ENCODE measurements around the gene TNKS1BP1. TPM values are rescaled to one million over a fixed set of nuclear protein-coding genes. Genes with fewer than 3 reads are reported as not detected.
"Not testable (repeated sequence)": the region's sequence is repeated elsewhere in the genome, so short reads cannot be mapped to it uniquely, and the experiment has no call there.

The TNKS1BP1 gene, protein sequence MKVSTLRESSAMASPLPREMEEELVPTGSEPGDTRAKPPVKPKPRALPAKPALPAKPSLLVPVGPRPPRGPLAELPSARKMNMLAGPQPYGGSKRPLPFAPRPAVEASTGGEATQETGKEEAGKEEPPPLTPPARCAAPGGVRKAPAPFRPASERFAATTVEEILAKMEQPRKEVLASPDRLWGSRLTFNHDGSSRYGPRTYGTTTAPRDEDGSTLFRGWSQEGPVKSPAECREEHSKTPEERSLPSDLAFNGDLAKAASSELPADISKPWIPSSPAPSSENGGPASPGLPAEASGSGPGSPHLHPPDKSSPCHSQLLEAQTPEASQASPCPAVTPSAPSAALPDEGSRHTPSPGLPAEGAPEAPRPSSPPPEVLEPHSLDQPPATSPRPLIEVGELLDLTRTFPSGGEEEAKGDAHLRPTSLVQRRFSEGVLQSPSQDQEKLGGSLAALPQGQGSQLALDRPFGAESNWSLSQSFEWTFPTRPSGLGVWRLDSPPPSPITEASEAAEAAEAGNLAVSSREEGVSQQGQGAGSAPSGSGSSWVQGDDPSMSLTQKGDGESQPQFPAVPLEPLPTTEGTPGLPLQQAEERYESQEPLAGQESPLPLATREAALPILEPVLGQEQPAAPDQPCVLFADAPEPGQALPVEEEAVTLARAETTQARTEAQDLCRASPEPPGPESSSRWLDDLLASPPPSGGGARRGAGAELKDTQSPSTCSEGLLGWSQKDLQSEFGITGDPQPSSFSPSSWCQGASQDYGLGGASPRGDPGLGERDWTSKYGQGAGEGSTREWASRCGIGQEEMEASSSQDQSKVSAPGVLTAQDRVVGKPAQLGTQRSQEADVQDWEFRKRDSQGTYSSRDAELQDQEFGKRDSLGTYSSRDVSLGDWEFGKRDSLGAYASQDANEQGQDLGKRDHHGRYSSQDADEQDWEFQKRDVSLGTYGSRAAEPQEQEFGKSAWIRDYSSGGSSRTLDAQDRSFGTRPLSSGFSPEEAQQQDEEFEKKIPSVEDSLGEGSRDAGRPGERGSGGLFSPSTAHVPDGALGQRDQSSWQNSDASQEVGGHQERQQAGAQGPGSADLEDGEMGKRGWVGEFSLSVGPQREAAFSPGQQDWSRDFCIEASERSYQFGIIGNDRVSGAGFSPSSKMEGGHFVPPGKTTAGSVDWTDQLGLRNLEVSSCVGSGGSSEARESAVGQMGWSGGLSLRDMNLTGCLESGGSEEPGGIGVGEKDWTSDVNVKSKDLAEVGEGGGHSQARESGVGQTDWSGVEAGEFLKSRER (N-terminal part only)
- total RNA-seq, result 20.0 TPM

DNA sequence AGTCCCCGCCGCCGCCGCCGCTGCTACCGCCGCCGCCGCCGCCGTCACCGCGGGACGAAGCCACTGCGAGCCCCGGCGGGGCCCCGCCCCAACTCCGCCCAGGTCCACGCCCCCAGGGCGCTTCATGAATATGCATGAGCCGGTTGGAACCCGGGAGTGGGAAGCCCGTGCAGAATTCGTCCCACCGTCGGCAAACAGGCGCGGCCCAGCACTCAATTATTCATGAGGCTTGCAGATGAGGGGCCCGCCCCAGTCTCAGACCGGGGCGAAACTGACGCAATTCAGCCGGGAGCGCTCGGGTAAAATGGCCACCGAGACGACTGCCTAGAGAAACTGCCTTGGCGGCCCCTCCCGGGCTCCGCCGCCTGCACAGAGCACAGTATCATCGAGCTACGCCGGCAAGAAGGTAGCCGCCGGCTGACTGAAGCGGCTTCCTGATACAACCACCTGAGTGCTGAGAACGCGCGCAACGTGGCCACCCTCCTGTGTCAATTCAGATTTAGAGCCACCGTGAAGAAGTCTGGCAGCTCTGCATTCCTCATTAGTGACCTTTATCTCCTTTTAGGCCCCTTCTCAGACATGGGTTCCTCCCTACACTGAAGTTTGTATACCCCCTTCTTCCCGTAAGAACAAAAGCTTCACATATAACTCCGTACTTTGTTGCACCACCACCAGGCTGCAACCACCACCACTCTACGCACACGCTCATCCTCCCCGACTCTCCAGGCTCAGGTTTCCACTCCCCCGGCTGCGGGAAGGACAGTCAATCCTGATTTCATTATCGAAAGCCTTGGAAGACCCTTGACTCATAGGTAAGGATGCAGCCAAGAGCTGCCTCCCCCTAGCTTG, at the start of gene TNKS1BP1:
Gene TNKS1BP1 (minus strand): TSS at position 67 of the 849 bp plus-strand sequence. CDS start 3,067 bp downstream, outside the sequence.
- DNase-seq (ENCODE audit: low spot score in 2 of 2) (peak; percentile 95 to 97), FAIRE-seq (no peak)

DNA sequence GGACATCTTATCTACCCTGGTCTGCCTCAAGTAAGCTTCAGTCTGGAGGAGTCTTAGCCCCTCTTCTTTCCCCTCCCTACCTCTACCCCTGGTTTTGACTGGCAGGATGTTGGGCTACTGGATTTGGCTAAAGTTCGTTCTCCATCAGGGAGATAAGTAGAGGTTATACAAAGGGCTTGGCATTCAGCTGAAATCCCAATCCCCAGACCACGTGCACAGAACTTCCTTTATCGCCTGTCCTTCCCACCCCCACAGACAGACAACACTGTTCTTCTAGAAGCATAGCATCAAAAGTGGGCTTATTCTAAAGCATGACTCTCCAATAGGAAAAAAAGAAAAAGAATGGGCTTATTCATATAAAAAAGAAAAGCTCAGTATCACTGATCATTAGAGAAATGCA, 48.4 kb upstream of the TNKS1BP1 start:
- FAIRE-seq (no peak), DNase-seq (ENCODE audit: low spot score in 2 of 2) (no peak)

DNA sequence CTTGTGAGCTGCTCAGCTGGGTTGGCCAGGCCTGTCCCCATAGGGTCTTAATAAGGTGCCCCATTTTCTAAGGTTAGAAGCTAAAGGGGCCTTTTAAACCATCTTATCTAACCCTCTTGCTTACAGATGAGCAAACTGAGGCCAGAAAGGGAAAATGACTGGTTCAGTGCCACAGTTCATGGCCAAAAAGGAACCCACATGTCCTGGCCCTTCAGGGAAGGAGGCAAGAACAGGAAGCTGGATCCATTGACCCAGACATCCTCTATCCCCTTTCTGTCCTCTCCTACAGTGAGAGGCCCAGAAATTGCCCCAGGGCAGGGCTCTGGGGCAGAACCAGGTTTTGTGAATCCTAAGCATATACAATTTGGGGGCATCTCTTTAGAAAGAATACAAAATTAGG, 46.2 kb upstream of the TNKS1BP1 start:
- FAIRE-seq (no peak), DNase-seq (ENCODE audit: low spot score in 2 of 2) (no peak)

DNA sequence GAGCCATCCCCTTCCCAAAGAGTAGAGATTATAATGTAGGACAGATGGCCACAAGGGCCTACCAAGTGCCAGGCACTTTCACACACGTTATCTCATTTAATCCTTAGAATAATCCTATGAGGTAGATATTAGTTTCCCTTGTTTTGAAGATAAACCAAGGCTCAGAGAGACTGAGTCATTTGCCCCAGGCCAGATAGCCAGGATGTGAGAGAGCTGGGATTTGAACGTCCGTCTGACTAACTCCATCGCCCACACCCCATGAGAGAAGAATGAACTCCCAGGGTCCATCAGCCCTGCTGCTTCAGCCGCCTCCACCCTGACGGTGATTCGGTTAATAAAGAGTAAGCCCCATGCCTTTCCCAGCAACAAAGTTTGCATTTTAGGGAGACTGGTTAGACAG, 45.5 kb upstream of the TNKS1BP1 start:
- no peak for FAIRE-seq
- DNase-seq (ENCODE audit: low spot score in 2 of 2), result no peak

DNA sequence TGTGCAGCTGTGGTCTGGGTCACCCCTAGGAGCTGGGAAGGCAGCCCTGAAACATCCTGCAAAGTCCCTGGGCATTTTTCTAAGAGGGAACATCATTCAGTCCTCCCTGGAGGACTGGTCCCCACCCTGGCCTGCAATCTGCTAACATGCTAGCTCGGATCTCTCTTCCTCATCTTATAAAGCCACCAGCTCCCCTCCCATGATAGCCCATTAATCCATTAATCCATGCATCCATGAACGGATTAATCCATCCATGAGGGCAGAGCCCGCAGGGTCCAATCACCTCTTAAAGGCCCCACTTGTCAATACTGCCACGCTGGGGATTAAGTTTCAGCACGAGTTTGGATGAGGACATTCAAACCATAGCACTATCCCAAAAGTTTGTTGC, 44.1 kb upstream of the TNKS1BP1 start:
- no peak for DNase-seq (ENCODE audit: low spot score in 2 of 2)
- no peak for FAIRE-seq

DNA sequence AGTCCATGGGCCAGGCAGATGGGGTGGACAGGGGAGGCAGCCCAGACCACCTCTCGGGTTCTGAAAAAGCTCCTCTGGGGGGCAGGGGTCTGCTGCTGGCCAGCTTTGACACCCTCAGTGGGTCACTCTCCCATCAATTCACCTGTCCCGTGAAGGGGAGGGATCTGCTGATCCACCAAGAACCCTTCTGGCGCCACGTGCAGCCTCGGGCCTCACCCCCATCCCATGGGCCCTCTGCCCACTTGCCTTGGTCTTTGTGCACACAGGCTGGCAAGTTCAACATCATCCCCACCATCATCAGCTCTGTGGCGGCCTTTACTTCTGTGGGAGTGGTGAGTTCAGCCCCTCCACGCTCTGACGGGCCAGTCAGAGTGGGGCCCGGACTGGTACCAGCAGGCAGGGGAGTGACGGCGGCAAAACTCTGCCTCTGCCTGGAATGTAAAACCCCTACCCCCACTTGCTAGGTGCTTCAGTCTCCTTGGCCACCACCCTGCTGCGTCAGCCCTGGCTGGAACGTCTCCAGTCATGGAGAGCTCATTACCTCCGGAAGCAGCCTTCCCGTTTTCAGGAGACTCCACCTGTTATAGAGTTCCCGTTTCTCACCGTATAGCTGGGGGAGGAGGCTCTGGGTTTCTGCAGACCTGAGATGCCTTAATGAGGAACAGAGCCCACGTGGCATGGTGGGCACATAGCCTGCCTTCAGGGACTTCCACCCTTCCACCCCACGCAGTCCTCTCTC, 43.5 kb upstream of the TNKS1BP1 start:
- DNase-seq (ENCODE audit: low spot score in 2 of 2) (no peak), FAIRE-seq (no peak)

DNA sequence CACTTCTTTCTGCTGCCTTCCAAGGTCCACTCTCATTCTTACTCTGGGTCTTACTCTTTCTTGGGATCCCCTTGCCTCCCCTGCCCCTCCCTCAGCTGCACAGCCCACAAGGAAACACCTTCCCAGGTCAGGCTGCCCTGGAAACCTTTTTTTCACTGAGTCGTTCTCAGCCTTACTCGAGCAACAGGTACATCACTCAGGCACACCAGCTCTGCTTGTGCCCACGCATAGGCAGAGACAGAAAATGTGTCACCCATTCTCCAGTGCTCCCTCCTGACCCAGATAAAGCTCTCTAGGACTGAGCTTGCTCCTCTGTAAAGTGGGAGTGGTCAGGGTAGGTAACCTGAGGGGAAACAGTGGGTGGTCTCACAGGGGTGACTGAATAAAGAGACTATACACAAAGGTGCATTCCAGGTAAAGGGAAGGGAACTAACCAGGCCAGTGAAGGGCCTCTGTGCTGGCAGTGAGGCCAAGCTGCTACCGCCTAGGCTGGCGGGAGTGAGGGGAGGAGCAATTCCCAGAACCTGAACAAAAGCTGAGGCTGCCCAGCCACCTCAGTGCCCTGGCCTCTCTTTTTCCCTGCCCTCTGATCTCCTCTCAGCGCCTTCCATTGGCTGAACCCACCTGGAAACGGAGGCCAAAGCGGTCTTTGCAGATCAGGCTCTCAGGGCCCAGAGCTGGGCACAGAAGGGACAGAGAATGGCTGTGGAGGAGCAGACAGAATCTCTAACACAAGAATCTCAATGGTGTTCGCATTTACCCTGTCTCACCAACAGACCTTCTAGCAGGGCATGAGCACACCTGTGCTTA, 40.3 kb upstream of the TNKS1BP1 start:
- FAIRE-seq, result no peak

DNA sequence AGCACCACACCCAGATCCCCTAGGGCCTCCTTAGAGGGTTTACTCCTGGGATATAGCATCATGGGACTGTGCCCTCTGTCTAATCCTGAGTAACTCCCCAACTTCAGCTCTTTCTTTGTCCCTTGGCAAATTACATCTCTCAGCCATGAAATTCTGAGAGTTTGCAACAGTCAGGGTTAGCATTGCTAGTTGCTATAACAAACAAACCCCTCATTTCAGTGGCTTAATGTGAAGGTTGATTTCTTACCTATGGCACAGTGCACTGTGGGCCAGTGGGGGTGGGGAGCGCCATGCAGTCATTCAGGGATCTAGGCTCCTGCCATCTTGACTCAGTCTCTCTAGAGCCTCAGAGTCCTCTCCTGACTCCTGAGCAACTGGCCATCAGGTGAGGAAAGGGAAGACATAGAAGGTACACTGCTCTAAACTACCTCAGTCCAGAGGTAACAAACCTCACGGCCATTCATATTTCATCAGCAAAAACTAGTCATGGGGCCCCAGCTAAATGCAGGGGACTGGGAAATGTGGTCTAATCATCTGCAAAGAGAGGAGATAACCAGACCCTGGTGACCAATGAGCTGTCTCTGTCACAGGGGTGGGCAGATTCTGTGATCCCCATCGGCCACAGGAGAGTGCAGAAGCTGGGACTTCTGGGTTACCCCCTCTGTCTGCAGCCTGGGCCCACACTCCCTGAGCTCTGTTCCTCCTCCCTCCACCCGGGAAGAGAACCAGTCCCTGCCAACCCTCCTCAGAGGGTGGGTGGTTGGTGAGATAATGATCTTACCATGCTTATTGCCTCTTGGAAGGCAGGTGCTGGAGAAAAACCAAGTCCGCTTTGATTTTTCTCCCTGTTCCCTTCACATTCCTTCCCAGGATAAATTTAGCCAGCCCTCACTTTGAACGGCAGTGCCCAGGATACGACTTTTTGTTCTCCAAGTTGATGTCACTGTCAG, 38.7 kb upstream of the TNKS1BP1 start:
- FAIRE-seq (no peak), DNase-seq (ENCODE audit: low spot score in 2 of 2) (no peak)

More for the DNA sequence above, 40.3 kb upstream of the TNKS1BP1 start:
- DNase-seq (ENCODE audit: low spot score in 2 of 2), result no peak

DNA sequence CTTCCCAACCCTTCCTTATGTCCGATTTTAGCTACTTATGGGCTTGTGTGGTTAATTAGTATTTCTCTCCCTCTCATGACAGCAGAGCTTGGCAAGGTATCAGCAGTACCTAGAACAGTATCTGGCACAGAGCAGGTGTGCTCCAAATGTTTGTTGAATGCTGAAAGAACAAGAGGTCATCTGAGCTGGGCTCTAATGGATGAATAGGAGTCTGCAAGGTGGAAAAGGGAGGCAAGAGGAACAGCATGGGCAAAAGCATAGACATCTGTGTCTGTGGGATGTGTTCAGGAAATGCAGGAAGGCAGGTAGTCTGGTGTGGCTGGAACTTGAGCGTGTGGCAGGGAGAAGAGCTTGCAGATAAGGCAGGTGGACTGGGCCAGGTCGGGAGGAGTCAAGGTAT, 37.2 kb upstream of the TNKS1BP1 start:
- FAIRE-seq (no peak), DNase-seq (ENCODE audit: low spot score in 2 of 2) (no peak)

DNA sequence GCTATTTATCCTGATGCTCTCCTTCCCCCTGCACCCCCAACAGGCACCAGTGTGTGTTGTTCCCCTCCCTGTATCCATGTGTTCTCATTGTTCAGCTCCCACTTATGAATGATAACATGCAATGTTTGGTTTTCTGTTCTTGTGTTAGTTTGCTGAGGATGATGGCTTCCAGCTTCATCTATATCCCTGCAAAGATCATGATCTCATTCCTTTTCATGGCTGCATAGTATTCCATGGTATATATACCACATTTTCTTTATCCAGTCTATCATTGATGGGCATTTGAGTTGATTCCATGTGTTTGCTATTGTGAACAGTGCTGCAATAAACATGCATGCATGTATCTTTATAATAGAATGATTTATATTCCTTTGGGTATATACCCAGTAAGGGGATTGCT, 36.7 kb upstream of the TNKS1BP1 start:
- DNase-seq (ENCODE audit: low spot score in 2 of 2); FAIRE-seq: not testable (repeated sequence)

DNA sequence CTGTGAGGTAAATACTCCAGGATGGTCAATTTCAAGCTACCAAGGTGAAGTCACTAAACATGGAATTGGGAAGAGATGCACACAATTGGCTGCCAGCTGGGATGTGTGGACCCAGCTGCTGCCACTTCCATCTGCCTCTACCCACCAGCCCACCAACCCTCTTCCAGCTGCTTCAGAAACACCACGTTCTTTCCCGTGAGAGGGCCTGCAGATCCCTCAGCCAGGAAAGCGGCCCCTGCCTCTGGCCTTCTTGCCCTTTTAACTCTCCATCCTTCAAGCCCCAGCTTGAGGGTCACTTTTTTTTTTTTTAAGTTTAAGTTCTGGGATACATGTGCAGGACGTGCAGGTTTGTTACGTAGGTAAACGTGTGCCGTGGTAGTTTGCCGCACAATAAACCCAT, 36.2 kb upstream of the TNKS1BP1 start:
- no peak for FAIRE-seq
- DNase-seq (ENCODE audit: low spot score in 2 of 2), result no peak

DNA sequence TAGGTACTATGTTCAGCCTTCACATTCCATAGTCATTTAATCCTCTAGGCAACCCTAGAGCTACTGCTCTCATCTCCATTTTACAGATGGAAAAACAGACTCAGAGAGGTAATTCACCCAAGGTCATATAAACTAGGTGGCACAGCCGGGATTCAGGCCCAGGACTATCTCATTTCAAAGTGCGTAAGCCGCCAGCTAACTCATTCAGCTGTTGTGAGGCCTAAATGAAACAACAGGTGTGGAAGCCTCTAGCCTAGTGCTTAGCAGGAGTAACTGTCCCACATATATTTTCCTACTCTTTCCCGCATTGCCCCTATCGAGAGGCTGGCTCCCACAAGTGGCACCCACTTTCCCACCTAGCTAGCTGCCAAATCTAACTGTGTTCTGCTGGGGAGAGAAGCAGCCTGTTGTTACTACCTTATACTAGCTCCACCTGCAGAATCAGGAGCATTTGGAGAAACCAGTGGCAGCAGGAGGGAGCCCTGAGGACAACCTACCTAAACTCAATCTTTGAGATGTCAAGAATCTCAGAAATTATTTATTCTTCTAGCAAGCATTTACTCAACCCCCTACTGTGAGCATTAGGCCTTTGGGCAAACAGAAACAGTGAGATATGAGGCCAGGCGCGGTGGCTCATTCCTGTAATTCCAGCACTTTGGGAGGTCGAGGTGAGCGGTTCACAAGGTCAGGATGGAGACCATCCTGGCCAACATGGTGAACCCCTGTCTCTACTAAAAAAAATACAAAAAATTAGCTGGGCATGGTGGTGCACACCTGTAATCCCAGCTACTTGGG, 35.3 kb upstream of the TNKS1BP1 start:
- DNase-seq (ENCODE audit: low spot score in 2 of 2) (no peak), FAIRE-seq (no peak)

DNA sequence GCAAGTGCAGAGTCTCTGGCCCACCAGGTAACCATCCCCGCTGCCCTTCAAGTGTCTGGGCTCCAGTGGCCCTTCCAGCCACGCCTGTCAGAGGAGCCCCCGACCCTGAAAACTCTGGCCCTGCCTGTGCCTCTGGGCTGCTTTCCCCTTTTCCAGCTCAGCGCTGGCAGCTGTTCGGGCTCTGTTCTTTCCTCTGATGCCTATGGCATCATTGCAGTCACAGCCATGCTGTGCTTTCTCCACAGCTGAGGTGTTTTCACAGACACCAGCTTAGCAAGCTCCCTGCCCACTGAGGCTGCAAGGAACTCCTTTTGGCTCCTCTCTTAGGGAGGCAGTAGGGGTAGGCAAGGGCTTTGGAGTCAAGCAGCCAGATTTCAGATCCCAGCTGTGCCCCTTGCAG, 34.6 kb upstream of the TNKS1BP1 start:
- FAIRE-seq, result no peak

DNA sequence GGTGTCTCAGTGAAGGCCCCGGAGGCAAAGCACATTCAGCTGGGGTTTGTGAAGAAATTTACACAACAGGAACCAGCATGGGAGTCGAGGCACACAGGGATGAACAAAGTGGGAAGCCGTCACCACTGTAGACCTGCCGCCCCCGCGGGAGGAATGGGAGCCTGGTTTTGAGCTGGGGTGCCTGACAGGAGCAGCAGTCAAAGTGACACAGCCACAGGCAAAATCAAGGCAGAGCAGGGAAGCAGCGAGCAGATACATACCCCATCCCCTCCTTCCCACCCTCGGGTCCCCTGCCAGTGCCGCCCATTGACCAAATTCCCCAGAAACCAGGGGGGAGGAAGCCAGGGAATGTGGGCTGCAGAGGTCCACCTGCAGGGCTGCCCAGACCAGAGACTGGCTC, 34.2 kb upstream of the TNKS1BP1 start:
- DNase-seq (ENCODE audit: low spot score in 2 of 2) (no peak), FAIRE-seq (no peak)

More for the DNA sequence above, 34.6 kb upstream of the TNKS1BP1 start:
- DNase-seq (ENCODE audit: low spot score in 2 of 2), result no peak

DNA sequence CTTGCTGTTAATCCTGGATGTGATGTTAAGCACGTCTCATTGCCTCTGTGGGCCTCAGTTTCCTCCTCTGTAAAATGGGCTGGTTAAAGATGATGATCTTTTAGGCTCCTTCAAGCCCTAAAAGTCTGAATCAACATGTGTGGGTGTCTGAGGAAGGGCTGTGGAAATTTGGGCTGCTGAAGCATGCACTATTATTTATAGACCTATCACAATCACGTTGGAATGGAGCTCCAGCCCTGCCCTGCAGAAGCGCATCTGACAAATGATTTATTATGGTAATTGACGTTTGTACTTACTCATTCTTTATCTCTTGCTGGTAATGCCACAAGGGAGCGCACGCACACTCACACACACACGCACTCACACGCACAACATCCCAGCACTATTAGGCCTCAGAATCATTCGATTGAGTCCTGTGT, 33.8 kb upstream of the TNKS1BP1 start:
- no peak for DNase-seq (ENCODE audit: low spot score in 2 of 2)
- no peak for FAIRE-seq

DNA sequence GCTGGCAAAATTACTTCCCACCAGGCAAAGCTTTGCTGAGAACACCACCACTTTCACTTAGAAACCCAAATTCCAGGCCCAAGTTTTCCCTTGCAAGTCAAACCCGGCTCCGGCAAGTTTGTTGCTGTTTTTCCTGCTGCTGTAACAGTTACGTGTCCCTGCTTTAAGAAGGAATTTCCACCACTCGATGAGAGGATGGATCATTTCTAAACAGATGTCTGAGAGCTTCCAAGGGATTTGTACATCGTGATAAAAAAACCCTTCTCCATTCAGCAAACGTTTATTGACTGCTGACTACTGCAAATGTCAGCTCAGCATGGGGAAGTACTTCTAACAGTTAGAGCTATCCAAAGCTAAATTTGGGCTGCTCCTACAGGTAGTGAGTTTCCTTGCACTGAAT, 33.1 kb upstream of the TNKS1BP1 start:
- DNase-seq (ENCODE audit: low spot score in 2 of 2), result no peak
- FAIRE-seq, result no peak

All from frontal cortex (tissue), 4 donors.